HG03139 (cell line): ENCODE data around the gene RASSF5.

Experiments
- ATAC-seq: cut with Tn5 transposase; IDR thresholded peaks from one replicate; pipeline ENCODE4 v1.9.1; 2021; ENCODE audit not compliant: unreplicated experiment

Gene RASSF5

DNA sequence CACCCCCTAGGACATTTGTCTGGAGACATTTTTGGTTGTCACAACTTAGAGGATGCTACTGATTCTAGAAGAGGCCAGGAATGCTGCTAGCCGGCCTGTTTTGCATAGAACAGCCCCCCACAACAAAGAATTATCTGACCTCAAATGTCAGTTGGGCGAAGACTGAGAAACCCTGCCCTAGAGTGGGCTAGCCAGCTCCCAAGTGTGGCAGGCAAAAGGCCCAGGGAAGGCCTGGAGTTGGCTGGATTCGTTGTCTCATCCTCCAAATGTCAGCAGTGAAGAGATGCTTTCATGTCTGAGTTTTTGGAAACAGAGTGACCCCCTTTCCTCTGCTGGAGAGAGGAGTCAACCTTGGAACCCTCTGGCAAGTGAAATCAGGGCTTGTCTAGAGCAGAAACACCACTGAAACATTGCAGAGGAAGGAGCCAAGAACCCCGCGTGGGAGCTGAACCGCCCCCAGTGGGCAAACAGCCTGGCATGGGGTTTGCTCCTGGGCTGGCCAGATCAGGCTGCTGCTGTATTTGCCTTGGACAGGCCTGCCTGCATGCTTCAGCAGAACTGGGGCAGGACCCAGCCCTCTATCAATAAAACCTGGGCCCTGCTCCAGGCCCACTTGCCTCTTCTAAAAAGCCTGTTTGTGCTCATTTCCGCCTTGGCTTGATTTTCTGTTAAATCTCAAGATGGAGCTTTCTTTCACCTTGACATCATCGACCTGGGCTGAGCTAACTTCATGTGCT is 32.9 kb downstream of the RASSF5 start:
- ATAC-seq: no peak

DNA sequence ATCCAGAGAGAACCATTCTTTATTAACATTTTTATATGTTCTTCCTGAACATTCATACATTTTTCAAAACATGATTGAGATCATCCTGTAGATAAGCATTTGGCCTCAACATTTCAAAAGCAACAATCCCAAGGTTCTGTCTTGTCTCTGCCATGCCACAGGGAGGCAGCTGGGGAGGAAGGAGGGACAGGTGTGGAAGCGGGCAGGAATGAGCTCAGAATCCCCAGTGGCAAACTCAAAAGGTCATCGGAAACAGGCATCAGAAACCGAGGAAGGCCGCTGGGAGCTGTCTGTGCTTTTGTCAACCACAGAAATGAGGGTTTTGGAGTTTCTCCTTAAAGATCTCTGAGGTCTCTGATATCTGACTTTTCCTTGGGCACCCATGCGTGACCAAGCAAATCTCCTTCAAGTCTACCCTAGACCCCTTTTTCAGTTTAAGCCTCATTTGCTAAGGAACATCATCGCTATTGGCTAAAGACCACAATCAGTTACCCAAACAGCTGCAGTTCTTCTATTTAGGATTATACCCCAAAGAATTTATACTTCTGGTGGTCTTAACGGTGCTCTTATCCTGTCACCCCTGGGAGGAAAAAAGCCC is 34.0 kb downstream of the RASSF5 start:
- no peak for ATAC-seq

DNA sequence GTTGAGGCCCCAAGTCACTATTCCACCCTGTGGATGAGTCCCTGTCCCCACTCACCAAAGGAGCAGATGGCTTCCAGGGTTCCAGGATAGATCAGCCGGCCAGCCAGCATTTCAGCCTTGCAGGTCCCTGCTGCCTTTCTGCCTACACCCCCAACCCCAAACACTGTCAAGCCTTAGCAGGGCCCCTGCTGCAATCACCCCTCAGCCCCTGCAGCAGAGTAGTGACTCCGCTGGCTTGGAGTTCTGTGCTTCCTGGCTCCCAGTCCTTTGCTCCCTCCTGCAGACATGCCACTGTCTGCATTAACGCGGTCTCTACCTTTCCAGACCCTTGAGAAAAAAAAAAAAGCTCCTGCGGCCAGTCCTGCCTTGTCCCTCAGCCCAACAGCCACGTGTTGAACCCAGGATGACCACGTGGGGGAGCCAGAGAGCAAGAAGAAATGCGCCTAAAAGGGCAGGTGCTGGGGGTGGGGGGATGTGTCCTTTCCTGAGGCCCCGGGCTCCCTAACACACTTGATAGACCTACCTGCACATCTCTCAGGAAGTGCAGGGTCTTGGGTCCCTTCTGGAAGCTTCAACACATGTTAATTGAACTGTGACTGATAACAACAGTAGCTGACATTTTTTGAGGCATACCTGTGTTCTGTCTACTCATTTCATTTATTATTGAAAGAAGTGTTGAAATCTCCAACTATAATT is 37.4 kb downstream of the RASSF5 start:
- ATAC-seq: no peak

DNA sequence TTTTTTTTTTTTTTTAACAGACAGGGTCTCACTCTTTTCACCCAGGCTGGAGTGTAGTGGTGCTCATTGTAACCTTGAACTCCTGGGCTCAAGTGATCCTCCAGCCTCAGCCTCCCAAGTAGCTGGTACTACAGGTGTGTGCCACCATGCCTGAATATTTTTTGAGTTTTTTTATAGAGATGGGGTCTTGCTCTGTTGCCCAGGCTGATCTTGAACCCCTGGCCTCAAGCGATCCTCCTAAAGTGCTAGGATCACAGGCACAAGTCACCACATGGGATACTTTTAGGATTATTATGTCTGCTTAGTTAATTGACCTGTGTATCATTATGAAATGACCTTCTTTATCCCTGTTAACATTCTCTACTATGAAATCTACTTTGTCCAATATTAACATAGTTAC is 38.0 kb downstream of the RASSF5 start:
- no peak for ATAC-seq

DNA sequence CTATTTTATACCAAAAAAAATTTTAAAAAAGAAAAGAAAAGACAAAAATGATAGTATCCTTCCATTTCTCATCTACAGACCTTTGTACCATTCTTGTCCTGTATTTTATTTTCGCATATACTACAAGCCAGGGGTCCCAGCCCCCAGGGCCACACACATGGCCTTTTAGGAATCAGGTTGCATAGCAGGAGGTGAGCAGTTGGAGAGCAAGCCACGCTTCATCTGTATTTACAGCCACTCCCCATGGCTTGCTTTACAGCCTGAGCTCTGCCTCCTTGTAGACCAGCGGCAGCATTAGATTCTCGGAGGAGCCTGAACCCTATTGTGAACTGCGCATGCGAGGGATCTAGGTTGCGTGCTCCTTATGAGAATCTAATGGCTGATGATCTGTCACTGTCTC is 39.8 kb downstream of the RASSF5 start:
- ATAC-seq: no peak

DNA sequence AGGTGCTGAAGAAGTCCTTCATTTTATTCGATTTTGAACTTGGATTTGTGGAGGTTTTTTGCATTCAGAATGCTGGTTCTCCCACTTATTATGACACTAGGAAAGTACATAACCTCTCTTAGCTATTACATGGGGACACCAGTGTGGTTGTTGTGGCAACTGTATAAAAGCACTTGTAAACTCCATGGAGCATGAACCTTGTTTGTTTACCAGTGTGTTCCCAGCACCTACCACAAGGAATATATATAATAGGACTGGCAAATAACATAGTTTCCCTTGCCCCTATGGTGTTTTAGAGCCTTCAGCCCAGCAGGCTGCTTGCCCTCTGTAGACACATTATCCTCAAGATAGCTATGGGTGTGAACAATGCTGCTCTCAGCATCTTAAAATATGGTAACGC is 43.1 kb downstream of the RASSF5 start:
- no peak for ATAC-seq

DNA sequence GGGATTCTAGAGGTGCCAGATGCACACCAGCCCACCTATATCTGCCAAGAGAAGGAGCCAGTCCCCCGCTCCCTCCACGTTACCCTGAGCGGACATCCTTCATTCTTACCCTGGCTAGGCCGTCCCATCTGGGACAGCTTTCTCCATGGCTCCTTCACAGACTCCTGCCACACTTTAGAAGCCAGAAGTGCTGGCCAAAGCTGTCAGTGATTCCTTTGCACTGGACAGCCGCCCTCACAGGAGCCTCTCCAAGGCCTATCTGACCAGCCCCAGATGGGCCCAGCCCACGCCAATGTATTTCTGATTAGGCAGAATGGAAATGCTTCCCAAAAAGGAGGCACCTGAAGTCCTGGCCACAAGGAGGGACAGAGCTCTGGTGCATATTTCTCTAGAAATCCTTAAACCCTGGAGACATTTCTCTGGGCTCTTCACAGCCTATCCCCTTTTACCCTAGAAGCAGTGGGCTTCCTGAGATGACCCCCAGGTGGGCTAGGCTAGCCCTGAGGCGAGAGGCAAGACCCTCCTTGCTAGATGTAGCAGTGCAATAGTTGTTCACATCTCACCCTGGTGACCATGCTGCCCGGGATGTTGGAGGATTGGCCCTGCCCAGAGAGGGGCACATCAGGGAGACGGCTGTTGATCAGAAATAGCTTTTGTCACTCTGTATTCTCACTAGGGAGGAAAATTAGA is 44.1 kb downstream of the RASSF5 start:
- ATAC-seq: no peak

DNA sequence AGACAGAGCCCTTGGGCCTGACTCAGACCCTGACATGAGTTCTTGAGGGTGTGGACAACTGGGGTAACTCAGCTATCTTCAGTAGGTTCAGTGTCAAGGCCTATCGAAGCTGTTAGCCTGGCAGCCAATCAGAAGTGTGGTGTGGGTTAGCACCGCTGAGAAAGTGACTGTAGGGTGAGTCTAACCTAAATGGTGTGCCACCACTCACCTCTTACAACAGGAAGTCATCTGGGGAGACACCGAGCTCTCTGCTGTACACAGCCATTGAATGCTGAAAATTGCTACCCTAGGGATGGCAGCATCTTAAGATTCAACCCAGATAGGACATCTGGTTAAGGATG is 44.6 kb downstream of the RASSF5 start:
- ATAC-seq: no peak

DNA sequence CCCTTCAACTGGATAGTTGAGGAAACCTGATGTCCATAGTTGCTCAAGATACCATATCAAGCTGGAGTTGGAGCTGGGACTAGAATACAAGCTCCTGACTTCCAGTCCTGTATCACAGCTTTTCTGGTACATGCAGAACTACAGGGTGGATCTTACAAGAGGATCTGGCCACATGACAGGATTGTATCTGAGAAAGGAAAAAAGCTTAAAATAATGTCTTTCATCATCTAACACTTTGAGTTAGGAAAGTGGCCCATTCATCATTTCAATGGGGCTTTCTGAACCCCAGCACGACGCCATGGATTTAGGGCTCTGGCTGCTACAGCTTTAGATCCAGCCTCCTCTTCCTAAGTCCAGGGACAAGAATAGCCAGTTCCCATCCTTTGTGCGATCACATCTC is 46.9 kb downstream of the RASSF5 start:
- ATAC-seq: no peak

DNA sequence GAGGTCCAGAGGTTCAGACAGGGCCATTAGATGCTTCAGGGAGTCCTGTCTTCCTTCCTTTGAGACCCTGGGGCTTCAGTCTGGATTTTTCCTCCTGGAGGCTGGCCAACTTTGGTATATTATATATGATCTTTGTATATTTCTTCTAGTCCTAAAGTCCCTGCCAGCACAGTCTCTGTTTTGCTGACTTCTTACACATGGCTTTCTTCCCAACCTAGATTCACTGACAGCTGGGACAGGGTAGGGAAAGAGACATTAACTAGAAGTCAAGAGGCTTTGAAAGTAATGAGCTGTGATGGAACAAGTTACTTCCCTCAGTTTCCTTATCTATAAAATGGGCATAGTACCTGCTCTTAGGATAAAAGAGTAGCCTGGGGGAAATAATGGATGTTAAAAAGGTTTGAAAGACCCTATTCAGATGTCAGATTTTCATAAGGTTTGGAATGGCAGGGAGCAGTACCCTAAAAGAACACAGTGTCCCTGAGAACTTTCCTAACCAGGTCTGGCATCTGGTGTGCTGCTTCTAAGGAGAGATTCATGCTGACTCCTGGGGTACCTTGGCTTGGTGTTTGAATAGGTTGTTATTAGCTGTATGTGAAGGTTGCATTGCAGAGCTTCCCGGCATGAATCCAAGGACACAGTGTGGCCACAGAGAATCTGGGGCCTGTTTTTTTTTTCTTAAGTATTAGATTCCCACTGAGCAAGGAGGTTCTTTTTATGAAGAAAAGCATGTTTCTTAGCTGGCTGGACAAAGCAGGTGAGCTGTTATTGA is 47.6 kb downstream of the RASSF5 start:
- ATAC-seq: no peak

DNA sequence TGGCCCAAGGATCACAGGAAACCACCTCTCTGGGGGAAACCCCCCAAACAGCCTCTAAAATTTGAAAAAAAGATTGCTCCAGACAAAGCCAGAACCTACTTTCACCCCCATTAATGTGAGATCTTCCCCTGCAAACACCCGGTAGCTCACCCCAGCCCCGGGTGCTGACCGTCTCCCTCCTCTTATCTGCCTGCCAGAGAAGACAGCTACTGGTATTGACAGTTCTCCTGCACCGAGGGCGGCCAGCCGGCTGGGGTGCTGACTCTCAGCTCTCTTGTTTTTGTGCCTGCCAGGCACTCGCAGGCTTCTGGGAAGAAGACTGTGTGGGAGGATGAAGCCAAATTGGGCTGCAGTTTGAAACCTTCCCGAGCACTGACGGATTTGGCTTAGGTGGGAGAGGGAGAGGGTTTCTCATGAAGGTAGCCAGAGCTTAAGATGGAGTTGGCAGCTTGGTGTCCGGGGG is 48.2 kb downstream of the RASSF5 start:
- no peak for ATAC-seq

DNA sequence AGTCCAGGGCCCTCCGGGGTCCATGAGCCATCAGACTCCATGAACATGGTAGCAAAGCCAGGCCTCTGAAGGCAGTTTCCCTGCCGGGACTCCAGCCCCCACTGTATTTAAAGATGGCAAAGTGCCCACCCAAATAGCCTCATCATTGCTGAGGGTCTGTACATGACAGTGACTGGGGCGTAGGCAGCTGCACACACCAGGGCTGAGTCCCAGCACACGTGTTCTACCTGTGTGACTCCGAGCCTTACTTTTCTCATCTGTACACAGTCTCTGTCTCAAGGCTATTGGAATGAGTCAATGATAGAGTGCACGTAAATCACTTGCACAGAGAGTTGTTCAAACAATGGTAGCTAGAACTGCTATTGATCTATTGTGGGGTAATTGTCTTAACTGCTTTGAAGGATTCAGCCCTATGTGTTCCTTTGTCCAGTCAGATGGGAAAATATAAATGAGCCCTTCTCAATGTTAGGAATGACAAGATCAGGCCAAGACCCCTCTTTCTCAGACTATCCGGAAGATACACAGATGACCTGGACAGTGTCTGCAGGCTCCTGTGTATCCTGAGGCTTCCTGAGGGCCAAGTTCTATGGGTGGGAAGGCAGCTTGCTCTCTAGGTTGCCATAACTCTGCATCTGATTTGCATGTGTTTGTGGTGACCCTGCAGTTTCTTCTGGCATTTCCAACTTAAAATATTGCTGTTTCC is 48.9 kb downstream of the RASSF5 start:
- ATAC-seq: peak; percentile 1

DNA sequence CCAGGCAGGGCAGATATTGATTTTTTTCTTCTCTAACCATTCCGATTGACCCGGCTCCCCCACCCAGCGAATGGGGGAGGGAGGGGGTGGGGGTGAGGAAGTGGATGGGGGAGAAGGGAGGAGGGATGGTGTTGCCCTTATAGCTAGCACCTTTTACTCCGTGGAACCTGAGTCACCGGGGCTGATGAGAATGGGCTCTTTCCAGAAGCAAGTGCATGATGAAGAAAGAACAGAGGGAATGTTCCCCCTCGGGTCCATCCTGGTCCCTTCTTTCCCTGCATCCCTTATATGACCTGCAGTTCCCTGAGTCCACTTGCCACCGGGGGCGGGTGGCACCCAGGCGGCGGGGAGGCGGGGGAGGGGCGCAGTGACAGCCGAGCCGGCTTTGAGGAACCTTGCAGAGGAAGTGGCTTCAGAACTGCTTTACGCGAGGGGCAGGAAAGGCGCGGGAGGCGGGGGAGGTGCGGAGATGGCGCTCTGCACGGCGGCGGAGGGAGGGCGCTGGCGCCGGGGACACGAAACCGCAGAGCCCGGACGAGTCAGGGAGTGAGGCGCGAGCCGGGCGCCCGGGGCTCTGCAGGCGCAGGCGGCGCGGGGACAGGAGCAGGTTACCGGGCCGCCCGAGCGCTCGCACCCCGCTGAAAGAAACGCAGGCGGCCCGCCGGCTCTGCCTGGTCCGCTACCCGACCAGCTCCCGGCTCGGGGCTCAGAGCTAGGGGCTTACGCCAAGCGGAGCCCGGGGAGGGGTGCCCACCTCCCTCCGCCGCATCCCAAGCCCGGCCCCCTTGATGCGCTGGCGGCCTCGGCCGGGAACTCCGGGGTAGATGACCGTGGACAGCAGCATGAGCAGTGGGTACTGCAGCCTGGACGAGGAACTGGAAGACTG is 49.7 kb downstream of the RASSF5 start:
- peak; percentile 52 for ATAC-seq

DNA sequence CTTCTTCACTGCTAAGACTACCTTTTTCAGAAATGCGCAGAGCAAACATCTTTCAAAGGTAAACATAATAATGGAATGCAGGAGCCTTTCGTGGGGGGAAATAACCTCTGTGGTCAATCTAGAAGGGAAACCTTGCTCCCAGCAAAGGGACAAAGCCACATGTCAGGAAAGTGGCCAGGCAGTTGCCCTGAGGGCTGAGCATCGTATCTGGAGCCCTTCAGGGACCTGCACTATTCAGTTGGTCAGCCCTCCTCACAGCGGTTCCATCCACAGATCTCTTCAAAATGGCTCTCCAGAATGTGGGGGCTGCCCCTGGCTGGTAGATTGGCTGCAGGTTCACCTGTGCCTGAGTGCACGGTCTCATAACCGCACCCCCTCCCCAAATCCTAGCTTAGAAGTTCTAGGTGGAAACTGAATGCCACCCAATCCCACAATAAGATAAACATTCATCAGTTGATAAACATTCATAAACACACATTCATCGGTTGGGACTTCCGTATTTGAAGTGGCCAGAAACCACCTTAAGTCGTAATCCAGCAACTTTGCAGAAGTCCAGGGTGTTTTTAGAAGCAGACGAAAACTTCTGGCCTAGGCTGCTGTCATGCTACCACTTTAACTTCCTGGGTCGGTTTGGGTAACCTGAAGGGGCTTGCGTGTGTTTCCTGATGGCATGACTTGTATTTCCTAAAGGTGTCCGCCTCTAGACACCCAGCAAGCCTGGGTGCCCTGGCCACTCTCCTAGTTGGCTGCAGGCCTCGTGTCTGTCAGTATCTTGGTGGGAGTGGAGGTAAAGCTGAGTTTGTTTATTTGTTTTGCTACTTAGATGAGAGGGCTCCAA is 50.5 kb downstream of the RASSF5 start:
- ATAC-seq: no peak

DNA sequence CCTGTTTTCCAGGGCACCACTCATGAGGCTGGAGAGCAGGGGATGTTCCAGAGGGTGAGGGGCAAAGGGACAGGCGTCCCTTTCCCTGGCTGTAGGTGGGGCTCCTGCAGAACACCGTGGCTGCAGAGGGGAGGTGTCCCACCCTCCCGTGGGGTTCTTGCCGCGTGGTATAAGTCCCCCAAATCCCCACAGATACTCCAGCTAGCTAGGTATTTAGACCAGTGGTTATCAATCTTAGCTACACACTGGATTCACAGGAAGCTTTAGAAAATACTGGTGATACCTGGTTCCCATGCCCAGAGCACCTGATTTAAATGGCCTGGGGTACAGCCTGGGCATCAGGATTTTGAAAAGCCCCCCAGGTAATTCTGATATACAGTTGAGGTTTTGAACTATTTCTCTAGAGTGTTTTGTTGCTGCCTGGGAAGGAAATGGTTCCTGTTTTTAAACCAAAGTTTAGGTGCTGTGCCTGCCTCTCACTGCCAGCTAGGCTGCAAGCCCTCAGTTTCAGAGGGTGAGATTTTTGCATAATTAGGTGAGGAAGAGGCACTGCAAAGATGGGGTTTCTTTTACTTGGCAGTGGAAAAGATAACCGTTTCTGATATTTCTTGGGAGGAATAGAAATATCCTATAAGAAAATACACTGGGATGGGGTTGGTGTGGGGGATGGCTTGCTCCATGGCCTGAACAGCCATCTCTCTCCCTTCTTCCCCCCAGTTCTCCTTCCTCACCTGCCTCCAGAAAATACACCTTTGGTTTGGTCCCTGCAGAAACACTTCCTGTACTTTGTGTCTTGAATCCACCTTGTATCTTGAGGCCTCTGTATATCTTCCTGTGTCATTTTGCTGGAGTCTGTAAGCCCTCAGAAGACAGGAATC is 51.7 kb downstream of the RASSF5 start:
- no peak for ATAC-seq

DNA sequence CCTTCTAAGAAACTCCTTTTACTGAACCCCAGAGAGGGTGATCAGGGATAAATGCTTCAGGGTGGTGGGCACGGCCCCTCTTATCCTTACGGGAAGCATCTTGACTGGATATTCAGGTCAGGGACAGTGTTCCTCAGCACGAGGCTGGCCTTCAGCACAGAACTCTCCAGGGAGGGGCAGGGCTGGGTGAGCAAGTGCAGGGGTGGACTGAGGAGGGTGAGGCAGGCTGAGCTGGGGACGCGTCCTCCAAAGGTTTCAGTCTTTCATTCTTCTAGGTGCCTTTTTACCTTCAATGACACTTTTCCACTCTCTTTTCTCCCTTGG is 52.3 kb downstream of the RASSF5 start:
- no peak for ATAC-seq

DNA sequence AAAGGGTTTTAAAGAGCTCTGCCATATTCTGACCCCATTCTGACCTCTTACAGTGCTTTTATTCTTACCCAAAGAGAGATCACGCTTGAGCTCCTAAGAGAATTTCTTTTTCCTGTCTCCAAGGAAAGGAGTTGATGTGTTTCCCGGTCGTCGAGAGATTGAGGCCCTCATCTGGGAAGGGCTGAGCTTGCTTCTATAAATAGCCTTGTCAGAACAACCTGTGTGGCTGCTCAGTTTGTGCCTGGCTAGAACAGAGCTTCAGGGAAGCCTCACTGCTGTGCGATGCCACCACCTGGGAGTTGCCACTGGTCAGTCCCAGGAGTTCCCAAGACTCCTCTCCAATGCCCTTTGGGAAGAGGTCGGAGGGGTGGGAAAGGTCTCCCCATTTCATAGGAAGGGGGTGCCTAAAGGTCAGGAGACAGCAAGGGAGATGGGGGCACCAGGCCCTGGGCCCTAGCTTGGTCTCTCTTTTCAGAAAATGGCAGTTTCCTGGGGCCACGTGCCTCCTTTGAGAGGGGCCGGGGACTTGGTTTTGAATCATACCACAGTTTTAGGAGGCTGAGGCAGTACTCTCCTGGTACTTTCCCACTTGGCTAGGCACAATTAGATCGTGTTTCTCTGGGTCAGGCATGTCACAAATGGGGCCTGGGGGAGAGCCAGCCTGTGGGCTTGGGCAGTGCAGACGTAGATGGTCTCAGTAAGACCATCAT is 52.8 kb downstream of the RASSF5 start:
- ATAC-seq: no peak
